ENCODE data around the gene PRH2. TPM values are rescaled to one million over a fixed set of nuclear protein-coding genes. Genes with fewer than 3 reads are reported as not detected.

Gene PRH2
- 0.21 TPM in 1 of 2 replicates, not detected in the other for total RNA-seq (2014; rRNA removed; shearing (Covaris generic))

DNA sequence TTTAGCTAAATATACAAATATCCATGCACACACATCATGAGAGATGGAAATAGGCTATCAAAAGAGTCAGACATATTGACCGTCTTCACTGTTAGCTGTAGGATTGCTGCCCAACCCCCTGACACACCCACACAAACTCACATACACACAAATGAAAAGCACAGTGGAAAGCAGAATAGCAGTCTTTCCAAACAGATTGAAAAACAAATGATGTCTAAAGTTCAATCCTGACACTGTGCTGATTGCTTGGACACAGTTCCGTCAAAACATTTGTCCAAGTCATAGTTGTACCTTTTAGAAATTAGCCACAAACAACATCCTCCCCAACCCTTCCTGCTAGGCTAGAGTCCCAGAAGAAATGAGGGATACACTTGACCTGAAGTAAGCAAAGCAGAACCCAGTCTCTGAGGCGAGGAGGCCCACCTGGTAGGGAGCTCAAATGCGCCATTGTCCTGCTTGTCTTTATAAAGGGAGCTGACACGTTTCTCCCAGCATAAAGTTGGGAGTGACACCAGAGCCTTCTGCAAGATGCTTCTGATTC lies at the start of gene PRH2:
PRH2 (plus strand) TSS at position 491 of the 541 bp plus-strand sequence; CDS start at position 529, 38 bp downstream.
- DNase-seq, result no peak
- H3K4me3 ChIP-seq (ENCODE audit: insufficient read depth, low read depth, low read length), result no peak within 1 kb of the TSS
- H3K27me3 ChIP-seq (ENCODE audit: control insufficient read depth, insufficient read depth, low read length), result no peaks in the 10 kb centered on the region
- H3K36me3 ChIP-seq (replicated peaks; ENCODE audit: control insufficient read depth, insufficient read depth, low read length), result no peaks in the 10 kb centered on the region

DNA sequence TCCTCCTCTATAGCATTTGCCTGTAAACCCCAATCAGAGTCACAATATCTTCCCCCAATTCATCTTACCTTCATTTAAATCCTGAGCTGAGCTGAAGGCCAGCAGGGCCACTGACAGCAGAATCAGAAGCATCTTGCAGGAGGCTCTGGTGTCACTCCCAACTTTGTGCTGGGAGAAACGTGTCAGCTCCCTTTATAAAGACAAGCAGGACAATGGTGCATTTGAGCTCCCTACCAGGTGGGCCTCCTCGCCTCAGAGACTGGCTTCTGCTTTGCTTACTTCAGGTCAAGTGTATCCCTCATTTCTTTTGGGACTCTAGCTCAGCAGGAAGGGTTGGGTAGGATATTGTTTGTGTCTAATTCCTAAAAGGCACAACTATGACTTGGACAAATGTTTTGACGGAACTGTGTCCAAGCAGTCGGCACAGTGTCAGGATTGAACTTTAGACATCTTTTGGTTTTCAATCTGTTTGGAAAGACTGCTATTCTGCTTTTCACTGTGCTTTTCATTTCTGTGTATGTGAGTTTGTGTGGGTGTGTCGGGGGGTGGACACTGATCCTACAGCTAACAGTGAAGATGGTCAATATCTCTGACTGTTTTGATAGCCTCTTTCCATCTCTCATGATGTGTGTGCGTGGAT lies 44.8 kb upstream of the PRH2 start, which contains the start of gene PRH1:
PRH1 (minus strand) TSS at position 170 of the 640 bp plus-strand sequence; CDS start at position 132, 38 bp downstream.
- no peak within 1 kb of the TSS for H3K4me3 ChIP-seq (ENCODE audit: insufficient read depth, low read depth, low read length)
- DNase-seq, result no peak
- no peaks in the 10 kb centered on the region for H3K36me3 ChIP-seq (replicated peaks; ENCODE audit: control insufficient read depth, insufficient read depth, low read length)
- H3K27me3 ChIP-seq (ENCODE audit: control insufficient read depth, insufficient read depth, low read length), result no peaks in the 10 kb centered on the region

DNA sequence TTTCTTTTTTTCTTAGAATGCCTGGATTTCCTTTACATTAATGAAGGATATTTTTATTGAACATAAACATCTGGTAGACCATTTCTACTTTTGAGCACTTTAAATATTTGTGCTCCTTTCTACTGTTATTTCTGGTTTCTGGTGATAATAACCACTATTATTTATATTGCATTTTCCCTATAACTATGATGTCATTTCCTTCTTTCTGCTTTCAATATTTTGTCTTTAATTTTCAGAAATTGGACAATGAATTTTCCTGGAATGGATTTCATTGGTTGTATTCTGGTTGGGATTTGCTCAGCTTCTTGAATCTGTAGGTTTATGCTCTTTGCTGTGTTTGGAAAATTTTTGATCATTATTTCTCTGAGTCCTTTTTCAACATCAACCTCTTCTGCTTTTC lies 39.8 kb upstream of the PRH2 start:
- no peaks in the 10 kb centered on the region for H3K27me3 ChIP-seq (ENCODE audit: control insufficient read depth, insufficient read depth, low read length)
- no peak overlapping the region for H3K4me3 ChIP-seq (ENCODE audit: insufficient read depth, low read depth, low read length)
- H3K36me3 ChIP-seq (replicated peaks; ENCODE audit: control insufficient read depth, insufficient read depth, low read length), result no peaks in the 10 kb centered on the region
- DNase-seq, result no peak

DNA sequence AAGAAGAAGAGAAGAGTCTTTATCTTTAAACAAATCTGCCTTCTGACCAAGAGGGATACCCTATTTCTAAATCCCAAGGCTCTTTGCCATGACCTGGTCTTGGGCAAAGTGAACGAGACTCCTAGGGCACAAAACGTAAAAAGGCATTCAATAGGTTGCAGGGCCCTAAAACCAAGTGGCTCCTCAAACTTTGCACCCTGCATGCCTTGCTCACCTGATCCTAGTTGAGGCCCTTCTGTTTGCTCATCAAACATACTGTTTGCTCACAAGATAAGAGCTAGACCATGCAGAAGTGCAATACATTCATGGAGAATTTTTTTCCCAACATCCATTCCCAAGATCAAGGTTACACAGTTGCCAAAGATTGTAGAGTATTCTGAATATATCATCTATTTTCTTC lies 37.1 kb upstream of the PRH2 start:
- no peak overlapping the region for H3K4me3 ChIP-seq (ENCODE audit: insufficient read depth, low read depth, low read length)
- no peaks in the 10 kb centered on the region for H3K27me3 ChIP-seq (ENCODE audit: control insufficient read depth, insufficient read depth, low read length)
- H3K36me3 ChIP-seq (replicated peaks; ENCODE audit: control insufficient read depth, insufficient read depth, low read length), result no peaks in the 10 kb centered on the region
- no peak for DNase-seq

DNA sequence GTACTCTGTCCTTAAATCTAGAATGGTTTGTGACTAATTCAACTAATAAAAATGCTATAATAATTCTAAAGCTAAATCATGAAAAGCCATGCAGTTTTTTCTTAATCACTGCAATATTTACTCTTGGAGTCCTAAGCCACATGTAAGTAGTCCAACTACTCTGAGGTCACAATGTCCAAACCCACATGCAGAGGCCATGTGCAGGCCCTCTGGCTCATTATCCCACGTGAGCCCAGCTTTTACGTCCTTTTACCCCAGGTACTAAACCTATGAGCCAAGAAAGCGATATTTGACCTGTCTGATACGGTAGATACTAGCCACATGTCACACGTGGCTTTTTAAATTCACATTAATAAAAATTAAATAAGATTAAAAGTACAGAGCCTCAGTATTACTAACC lies 32.2 kb upstream of the PRH2 start:
- no peaks in the 10 kb centered on the region for H3K36me3 ChIP-seq (replicated peaks; ENCODE audit: control insufficient read depth, insufficient read depth, low read length)
- no peak overlapping the region for H3K4me3 ChIP-seq (ENCODE audit: insufficient read depth, low read depth, low read length)
- DNase-seq, result no peak
- no peaks in the 10 kb centered on the region for H3K27me3 ChIP-seq (ENCODE audit: control insufficient read depth, insufficient read depth, low read length)

DNA sequence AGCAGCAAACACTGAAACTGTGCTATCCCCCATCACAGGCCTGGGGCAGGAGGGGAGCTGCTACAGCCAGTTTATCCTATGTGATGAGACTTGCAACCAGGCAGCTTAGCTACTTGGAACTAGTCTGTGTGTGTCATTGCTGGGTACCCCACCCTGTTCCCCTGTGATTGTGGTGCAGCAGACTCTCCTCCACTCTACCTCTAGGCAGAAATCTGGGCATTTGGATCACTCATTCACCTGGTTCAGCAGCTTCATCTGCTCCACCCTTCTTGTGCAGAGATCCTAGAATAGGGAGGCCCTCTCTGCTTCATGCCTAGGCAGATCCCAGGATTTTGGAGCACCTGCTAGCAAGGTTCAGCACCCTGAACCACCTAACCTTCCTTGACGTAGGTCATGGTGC lies 28.5 kb upstream of the PRH2 start:
- H3K27me3 ChIP-seq (ENCODE audit: control insufficient read depth, insufficient read depth, low read length), result no peaks in the 10 kb centered on the region
- no peaks in the 10 kb centered on the region for H3K36me3 ChIP-seq (replicated peaks; ENCODE audit: control insufficient read depth, insufficient read depth, low read length)
- DNase-seq, result no peak
- no peak overlapping the region for H3K4me3 ChIP-seq (ENCODE audit: insufficient read depth, low read depth, low read length)

DNA sequence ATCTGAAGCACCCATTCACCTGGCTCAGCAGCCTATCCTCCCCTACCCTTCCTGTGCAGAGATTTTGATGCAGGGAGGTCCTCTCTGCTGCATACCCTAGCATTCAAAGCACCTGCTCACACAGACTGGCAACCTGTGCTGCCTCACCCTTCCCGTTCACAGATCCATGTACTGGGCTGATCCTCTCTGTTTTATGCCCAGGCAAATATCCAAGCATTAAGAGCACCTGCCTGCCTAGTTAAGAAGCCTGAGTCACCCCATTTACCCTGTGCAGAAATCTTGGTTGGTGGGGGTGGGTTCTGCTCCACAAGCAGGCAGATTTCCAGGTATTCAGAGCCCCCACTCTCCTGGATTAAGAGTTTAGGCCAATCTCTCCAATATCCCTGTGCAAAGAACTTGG lies 28.1 kb upstream of the PRH2 start:
- no peaks in the 10 kb centered on the region for H3K36me3 ChIP-seq (replicated peaks; ENCODE audit: control insufficient read depth, insufficient read depth, low read length)
- no peak overlapping the region for H3K4me3 ChIP-seq (ENCODE audit: insufficient read depth, low read depth, low read length)
- no peaks in the 10 kb centered on the region for H3K27me3 ChIP-seq (ENCODE audit: control insufficient read depth, insufficient read depth, low read length)
- DNase-seq, result no peak

DNA sequence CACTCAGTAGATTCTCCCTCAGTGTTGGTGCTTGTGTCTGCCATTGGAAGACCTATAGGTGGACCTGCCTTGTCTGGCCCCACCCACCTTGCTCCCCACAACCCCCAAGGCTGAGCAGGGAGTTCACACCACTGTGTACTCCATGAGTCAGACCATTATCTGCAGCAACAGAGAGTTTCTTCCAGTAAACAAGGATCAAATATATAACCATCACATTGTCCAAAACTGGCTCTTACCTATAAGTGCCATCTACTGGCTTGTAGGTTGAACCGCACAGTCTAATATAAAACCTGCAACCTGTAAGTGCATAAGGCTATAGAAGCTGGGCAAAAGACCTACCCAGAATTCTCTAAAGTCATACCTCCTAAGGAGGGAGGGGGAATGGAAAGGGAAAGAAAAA lies 27.6 kb upstream of the PRH2 start:
- DNase-seq, result no peak
- Histone ChIP-seq H3K27me3 (ENCODE audit: control insufficient read depth, insufficient read depth, low read length) (no peaks in the 10 kb centered on the region), H3K36me3 (replicated peaks; ENCODE audit: control insufficient read depth, insufficient read depth, low read length) (no peaks in the 10 kb centered on the region), H3K4me3 (ENCODE audit: insufficient read depth, low read depth, low read length) (no peak overlapping the region)

DNA sequence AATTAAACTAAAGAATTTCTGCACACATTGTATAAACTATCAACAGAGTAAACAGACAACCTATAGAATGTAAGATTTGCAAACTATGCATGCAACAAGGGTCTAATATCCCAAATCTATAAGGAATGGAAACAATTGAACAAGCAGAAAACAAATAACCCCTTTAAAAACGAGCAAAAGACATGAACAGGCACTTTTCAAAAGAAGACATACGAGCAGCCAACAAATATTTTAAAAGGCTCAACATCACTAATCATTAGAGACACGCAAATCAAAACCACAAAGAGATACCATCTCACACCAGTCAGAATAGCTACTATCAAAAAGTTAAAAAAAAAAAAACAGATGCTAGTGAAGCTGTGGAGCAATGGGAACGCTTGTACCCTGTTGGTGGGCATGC lies 24.4 kb upstream of the PRH2 start:
- no peak overlapping the region for H3K4me3 ChIP-seq (ENCODE audit: insufficient read depth, low read depth, low read length)
- no peaks in the 10 kb centered on the region for H3K27me3 ChIP-seq (ENCODE audit: control insufficient read depth, insufficient read depth, low read length)
- H3K36me3 ChIP-seq (replicated peaks; ENCODE audit: control insufficient read depth, insufficient read depth, low read length), result no peaks in the 10 kb centered on the region
- DNase-seq, result no peak

DNA sequence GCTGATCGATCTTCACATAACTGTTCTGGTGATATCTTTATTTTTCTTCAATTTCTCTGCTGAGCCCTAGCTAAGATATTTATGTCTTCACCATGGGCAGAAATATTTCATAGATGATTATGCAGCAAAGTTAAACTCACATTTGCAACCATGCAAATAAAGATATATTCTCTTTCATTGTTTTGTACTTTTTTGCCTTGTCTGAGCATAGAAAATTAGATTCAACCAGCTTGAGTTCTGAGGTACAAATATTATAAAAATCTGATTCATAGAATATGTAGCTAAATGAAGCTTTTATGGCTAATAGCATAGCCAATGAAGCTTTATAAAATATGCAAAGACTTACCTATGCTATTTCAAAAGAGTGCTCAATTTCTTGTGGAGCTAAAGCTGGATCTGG lies 19.6 kb upstream of the PRH2 start, which contains the start of gene TAS2R13:
TAS2R13 (minus strand) TSS at position 101 of the 400 bp plus-strand sequence. CDS start 264 bp downstream, outside the sequence.
- no peaks in the 10 kb centered on the region for H3K36me3 ChIP-seq (replicated peaks; ENCODE audit: control insufficient read depth, insufficient read depth, low read length)
- no peak for DNase-seq
- H3K4me3 ChIP-seq (ENCODE audit: insufficient read depth, low read depth, low read length), result no peak within 1 kb of the TSS
- H3K27me3 ChIP-seq (ENCODE audit: control insufficient read depth, insufficient read depth, low read length), result no peaks in the 10 kb centered on the region

DNA sequence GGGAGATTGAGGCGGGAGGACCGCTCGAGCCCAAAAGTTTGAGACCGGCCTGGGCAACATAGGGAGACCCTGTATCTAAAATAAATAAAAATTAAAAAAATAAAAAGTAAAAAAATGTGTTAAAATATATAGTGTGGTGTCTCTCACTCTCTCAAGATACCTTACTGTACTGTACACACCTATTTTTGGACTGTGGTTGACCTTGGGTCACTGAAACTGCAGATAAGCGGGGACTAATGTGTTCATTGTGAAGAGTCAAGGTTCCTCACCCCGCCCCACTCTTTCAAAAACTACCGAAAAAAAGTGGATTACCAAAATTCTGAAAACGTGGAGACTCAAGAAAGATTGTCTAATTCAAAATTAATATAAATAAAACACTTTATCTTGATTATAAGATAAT lies 18.7 kb upstream of the PRH2 start:
- no peaks in the 10 kb centered on the region for H3K27me3 ChIP-seq (ENCODE audit: control insufficient read depth, insufficient read depth, low read length)
- H3K36me3 ChIP-seq (replicated peaks; ENCODE audit: control insufficient read depth, insufficient read depth, low read length), result no peaks in the 10 kb centered on the region
- DNase-seq, result no peak
- no peak overlapping the region for H3K4me3 ChIP-seq (ENCODE audit: insufficient read depth, low read depth, low read length)

DNA sequence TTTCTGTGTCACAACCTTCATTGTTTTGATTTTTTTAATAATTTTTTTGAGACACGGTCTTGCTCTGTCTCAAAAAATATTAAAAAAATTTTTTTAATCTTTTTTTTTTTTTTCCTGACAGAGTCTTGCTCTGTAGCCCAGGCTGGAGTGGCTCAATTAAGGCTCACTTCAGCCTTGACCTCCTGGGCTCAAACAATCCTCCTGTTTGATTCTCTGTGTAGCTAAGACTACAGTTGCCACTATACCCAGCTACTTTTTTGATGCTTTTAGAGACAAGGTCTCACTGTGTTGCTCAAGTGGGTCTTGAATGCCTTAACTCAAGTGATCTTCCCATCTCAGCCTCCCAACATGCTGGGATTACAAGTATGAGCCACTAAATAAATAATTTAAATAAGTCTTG lies 9.2 kb upstream of the PRH2 start:
- no peak for DNase-seq
- Histone ChIP-seq H3K27me3 (ENCODE audit: control insufficient read depth, insufficient read depth, low read length) (no peaks in the 10 kb centered on the region), H3K36me3 (replicated peaks; ENCODE audit: control insufficient read depth, insufficient read depth, low read length) (no peaks in the 10 kb centered on the region), H3K4me3 (ENCODE audit: insufficient read depth, low read depth, low read length) (no peak overlapping the region)

DNA sequence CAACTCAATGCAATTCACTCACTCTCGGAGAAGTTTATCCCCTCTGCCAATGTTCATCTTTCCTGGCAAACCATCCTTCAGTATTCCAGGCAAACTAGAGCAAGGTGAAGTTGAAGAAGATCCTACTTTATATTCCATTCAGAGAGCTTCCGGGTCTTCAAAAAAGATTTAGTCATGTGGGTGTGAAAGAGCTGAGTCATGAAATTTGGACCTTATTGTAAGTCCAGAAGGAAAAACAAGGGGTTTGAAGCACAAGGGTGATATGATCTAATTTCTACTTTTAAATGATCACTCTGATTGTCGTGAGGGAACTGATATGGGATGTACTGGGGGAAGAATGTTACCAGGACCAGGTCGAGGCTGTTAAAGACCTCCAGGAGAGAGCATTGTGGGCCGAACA lies 2.8 kb upstream of the PRH2 start:
- no peak for DNase-seq

DNA sequence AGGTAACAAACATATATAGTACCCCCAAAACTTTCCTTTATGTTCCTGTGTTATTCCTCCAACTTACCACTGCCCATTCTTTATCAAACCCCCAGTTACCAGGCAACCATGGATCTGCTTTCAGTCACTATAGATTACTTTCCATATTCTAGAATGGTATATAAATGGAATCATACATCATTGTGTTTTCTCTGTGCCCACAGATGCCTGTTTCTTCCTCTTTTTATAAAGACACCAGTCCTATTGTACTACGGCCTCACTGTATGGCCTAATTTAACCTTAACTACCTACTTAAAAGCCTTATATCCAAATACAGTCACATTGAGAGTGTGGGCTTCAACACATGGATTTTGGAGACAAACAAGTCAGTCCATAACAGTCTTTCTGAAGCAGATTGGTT lies 7.5 kb downstream of the PRH2 start:
- Histone ChIP-seq H3K36me3 (replicated peaks; ENCODE audit: control insufficient read depth, insufficient read depth, low read length) (no peaks in the 10 kb centered on the region), H3K27me3 (ENCODE audit: control insufficient read depth, insufficient read depth, low read length) (no peaks in the 10 kb centered on the region), H3K4me3 (ENCODE audit: insufficient read depth, low read depth, low read length) (no peak overlapping the region)
- no peak for DNase-seq

More for the DNA sequence above, 2.8 kb upstream of the PRH2 start:
- Histone ChIP-seq H3K36me3 (replicated peaks; ENCODE audit: control insufficient read depth, insufficient read depth, low read length) (no peaks in the 10 kb centered on the region), H3K4me3 (ENCODE audit: insufficient read depth, low read depth, low read length) (no peak overlapping the region), H3K27me3 (ENCODE audit: control insufficient read depth, insufficient read depth, low read length) (no peaks in the 10 kb centered on the region)

DNA sequence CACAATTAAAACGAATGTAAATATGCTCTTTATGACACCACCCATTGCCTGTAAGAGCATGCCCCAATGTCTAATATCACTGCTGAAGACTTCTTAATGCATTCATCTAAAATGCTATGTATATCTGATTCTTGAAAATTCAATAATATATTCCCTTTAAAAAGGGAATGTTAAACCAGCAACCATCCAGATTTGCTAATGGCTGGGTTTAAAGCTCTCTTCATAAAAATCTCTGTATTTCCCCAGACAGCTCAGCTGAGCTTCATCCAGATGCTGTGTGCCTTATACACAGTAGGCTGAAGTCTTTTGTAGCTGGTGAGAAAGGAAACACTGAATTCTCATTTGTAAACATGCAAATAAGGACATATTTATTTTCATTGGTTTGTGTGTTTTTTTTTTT lies 10.1 kb downstream of the PRH2 start, which contains the start of gene TAS2R14:
TAS2R14 (minus strand) TSS at position 101 of the 400 bp plus-strand sequence; CDS start at position 45, 56 bp downstream.
- Histone ChIP-seq H3K4me3 (ENCODE audit: insufficient read depth, low read depth, low read length) (no peak within 1 kb of the TSS), H3K27me3 (ENCODE audit: control insufficient read depth, insufficient read depth, low read length) (no peaks in the 10 kb centered on the region), H3K36me3 (replicated peaks; ENCODE audit: control insufficient read depth, insufficient read depth, low read length) (no peaks in the 10 kb centered on the region)
- no peak for DNase-seq
